Coronary artery (tissue), 2 donors: ENCODE measurements around the gene USP2.

ENCODE experiments used
- DNase-seq: peaks from one replicate; pipeline ENCODE4 v3.0.0-alpha.2; 2017; ENCODE audit warnings: low spot score
- H3K27ac ChIP-seq, 2 donors: fragments of 200-600 bp; sonication (generic); one replicate each; pipeline ENCODE4 v1.5.1; 2016 to 2019
- H3K4me3 ChIP-seq: fragments of 200-600 bp; sonication (generic); 2 replicates; pipeline ENCODE4 v1.5.1; 2016; ENCODE audit warnings: mild to moderate bottlenecking, moderate library complexity
- CTCF ChIP-seq: fragments of 200-600 bp; sonication (generic); IDR thresholded peaks from one replicate; pipeline ENCODE4 v1.5.1; 2019; ENCODE audit warnings: antibody characterized with exemption

The USP2 gene

GRCh38 chr11:119422809-119423508 lies 41.5 kb upstream of the USP2 start, which contains the start of gene THY1:
Gene THY1, minus strand, starts transcription at chr11:119423172. Its CDS starts 2,267 bp downstream, at chr11:119420905.
- DNase-seq, result no peak
- Histone ChIP-seq H3K27ac (peak within 1 kb of the TSS in 1 of 2 donors; percentile 38), H3K4me3 (peak within 1 kb of the TSS; percentile 70)
- TF ChIP-seq CTCF, result no peak

- H3K27ac ChIP-seq, result peak overlapping the region in 1 of 2 donors; percentile 38
- peak overlapping the region; percentile 70 for H3K4me3 ChIP-seq
- DNase-seq, result no peak
- TF ChIP-seq CTCF, result no peak
Measured at GRCh38 chr11:119421941-119422808, 40.7 kb upstream of the USP2 start.

GRCh38 chr11:119421351-119421750 lies 39.9 kb upstream of the USP2 start:
- H3K4me3 ChIP-seq, result no peak overlapping the region
- H3K27ac ChIP-seq, result no peak overlapping the region
- DNase-seq, result no peak
- TF ChIP-seq CTCF, result no peak

GRCh38 chr11:119420631-119421030 lies 39.1 kb upstream of the USP2 start:
- Histone ChIP-seq H3K27ac (no peak overlapping the region), H3K4me3 (no peak overlapping the region)
- no peak for TF ChIP-seq CTCF
- no peak for DNase-seq

- Histone ChIP-seq H3K4me3 (no peak overlapping the region), H3K27ac (no peak overlapping the region)
- TF ChIP-seq CTCF, result no peak
- no peak for DNase-seq
Measured at GRCh38 chr11:119419834-119420492, 38.5 kb upstream of the USP2 start.

GRCh38 chr11:119419246-119419645 lies 37.8 kb upstream of the USP2 start:
- no peak for TF ChIP-seq CTCF
- DNase-seq, result no peak
- Histone ChIP-seq H3K27ac (no peak overlapping the region), H3K4me3 (no peak overlapping the region)
